ENCODE results near the gene NTM.

GRCh38 chr11:131855320-131855719 is 484.9 kb downstream of the NTM start:
- TF ChIP-seq POLR2A (IDR thresholded peaks at IDR 0.05): no peak
- TF ChIP-seq CTCF (IDR thresholded peaks at IDR 0.05): no peak

Measured in transverse colon (tissue), 3 donors.